ENCODE results near the gene KIF11.

DNA sequence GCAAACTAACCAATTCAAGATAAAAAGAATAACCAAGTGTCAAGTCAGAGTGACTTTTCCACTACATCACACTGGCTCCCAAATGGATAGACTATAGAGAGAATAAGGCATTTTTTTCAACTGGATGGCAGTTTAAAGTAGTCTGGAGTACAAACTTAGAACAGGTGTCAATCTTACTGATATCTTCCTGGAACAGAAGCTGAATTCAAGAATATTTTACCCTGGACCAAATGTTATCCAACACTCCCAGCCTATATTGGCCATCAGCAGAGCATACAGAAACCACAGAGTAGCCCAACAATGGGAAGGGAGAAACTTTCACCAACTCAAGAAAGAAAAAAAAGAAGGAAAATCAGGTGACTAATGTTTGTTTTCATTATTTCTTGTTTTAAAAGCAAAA lies 30.5 kb upstream of the KIF11 start:
- no peak for TF ChIP-seq EP300 (IDR thresholded peaks at IDR 0.05)
- no peak for TF ChIP-seq POLR2AphosphoS5 (IDR thresholded peaks at IDR 0.05)

All from gastroesophageal sphincter (tissue), 2 donors.